GM20431 (cell line): ENCODE results near the gene AGBL3.
"Not testable (repeated sequence)": the region's sequence is repeated elsewhere in the genome, so short reads cannot be mapped to it uniquely, and the experiment has no call there.

Experiments used
- in situ Hi-C: fragments of 300-500 bp; cut with MseI, MboI; formaldehyde crosslinking; loops from one replicate; pipeline ENCODE4 v1.15.0; 2020; ENCODE audit warnings: low sequenced_read_pairs; ENCODE audit not compliant: unreplicated experiment

AGBL3 gene

DNA sequence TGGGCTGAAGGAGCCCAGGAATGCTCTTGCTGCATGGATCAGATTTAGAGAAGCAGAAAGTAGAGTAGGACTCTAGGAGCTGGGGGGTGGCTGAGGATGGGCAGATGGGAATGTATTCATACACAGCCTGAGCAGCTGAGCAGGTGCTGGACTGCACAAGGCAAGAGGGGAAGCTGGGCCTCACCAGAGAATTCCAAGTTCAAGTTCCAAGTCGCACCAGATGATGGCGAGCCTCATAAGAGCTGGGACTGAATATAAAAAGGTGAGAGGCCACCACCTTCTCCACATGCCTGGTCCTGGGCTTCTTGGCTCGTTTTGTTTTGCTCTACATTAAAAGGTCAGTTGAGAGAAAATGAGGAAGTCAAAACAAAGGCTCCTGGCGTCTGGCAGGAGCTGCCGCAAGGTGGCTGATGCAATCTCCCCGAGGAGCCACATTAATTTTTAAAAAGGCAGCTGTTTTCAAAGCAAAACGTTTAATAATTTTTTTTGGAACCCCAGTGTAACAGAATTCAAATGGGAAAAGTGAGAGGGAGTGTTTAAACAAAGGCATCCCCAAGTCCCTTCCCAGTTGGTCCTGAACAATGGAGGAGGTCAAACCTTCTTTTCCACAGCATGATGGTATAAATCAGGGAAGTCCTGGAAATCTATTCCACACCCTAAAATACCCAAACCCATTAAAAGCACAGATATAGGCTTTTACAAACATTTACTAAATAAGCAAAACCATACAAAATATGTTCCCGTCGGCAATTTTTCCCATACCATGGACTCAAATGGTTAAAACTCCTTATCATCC, 174.7 kb downstream of the AGBL3 start:
- in situ Hi-C loops, result no loop called here

GRCh38 chr7:135161669-135162068, 175.4 kb downstream of the AGBL3 start:
- in situ Hi-C loops, result no loop called here

DNA sequence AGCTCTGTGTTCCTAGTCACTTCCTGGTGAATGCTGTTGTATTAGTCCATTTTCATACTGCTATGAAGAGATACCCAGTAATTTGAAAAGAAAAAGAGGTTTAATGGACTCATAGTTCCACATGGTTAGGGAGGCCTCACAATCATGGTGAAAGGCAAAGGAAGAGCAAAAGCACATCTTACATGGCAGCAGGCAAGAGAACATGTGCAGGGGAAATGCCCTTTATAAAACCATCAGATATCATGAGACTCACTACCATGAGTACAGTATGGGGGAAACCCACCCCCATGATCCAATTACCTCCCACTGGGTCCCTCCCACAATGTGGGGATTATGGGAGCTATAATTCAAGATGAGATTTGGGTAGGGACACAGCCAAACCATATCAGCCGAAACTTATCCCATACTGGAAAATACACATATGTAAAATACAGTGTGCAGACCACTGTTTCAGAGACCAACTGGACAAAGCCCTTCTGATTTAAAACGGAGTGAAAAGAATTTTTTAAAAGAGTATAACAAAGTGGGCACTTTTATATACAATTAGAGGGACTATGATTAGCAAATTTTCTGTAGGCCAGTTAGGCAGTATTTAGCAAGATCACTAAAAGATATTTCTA, 176.2 kb downstream of the AGBL3 start:
- in situ Hi-C loops, result no loop called here

DNA sequence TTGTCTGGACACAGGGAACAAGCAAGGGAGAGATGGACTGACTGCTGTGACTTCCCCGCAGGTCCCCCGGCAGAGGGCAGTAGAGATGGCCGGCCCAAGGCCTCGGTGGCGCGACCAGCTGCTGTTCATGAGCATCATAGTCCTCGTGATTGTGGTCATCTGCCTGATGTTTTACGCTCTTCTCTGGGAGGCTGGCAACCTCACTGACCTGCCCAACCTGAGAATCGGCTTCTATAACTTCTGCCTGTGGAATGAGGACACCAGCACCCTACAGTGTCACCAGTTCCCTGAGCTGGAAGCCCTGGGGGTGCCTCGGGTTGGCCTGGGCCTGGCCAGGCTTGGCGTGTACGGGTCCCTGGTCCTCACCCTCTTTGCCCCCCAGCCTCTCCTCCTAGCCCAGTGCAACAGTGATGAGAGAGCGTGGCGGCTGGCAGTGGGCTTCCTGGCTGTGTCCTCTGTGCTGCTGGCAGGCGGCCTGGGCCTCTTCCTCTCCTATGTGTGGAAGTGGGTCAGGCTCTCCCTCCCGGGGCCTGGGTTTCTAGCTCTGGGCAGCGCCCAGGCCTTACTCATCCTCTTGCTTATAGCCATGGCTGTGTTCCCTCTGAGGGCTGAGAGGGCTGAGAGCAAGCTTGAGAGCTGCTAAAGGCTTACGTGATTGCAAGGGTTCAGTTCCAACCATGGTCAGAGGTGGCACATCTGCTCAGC, 178.2 kb downstream of the AGBL3 start:
- in situ Hi-C loops, result no loop called here

- in situ Hi-C loops, result no loop called here
These were observed 179.6 kb downstream of the AGBL3 start for GRCh38 chr7:135165862-135166261.

DNA sequence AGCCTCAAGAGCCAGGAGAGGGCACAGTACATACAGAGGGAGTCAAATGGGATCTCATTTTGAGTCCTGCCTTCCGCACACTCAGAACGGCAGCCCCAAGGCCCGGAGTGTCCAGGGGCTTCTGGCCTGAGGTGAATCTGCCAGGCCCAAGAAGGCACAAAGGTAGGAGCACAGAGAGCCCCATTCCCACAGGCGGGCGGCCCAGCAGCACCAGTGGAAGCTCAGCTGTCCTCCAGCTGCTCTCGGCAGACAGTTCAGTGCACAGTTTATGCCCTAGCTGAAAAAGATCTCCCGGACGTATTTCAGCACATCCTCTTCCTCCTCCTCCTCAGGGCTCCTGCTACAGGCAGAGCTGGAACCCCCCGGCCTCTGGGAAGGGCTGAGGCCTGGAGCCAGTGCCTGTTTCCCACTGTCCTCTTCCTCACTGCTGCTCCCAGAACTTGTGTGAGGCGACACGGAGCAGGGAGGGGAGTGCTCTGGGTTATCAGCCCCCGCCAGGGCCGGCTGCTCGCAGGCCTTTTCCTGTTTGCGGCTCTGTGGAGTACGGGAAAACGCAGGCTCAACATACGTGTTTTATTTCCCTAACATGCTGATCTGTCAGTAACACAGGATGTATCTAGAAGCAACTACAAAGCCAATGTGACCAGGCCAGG, 180.2 kb downstream of the AGBL3 start:
- in situ Hi-C loops, result no loop called here

DNA sequence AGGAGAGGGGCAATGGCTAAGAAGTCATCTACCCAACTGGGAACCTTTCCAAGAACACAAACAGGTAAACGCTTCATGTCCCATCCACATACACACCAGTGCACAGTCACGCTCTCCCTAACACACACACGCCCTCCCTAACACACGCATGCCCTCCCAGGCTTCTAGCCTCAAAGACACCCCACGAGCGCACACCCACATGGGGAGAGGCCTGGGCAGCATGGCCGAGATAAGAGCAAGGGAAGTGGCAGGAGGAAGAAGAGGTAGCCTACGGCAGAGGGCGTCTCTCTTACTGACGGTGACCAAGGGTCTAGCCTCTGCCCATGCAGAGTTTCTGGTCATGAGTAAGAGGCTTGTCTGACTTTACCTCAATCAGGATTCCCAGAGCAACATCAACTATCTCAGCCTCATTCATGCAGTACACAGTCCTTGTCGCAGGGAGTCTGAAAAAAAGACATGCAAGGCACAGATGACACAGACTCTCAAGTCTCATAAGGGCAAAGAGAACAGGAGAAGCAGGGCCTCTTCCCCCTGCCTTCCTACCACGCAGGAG, 181.1 kb downstream of the AGBL3 start:
- in situ Hi-C loops, result no loop called here

GRCh38 chr7:135168001-135168400, 181.7 kb downstream of the AGBL3 start:
- in situ Hi-C loops, result no loop called here

DNA sequence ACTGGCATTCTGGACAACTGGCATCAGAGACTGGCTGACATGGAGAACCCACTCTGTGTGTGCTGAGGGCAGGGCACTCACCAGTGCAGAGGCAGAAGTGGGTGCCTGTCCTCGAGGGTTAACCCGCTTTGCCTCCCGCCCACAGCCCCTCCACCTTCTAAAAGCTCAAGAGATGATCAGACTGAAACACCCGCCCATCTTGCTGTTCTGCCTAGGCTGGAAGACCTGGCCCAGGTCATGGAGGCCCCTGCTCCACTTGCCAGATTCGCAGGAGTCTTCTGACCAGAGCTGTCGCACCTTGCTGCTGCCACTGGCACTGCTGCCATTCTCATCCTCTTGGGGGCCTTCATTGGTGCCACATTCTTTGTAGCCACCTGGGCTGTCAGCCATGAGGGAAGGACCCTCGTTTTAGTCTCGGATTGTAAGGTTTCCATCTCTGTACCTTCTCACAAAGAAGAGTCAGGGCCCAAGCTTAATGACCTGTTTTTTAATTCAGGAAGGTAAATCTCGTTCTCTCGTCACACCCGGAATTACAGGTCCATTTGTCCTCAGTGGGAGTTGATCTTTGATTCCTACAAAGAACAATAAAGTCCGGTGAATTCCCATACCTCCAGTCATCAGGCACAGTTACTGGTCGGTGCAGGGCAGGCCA, 182.3 kb downstream of the AGBL3 start:
- in situ Hi-C loops, result no loop called here

DNA sequence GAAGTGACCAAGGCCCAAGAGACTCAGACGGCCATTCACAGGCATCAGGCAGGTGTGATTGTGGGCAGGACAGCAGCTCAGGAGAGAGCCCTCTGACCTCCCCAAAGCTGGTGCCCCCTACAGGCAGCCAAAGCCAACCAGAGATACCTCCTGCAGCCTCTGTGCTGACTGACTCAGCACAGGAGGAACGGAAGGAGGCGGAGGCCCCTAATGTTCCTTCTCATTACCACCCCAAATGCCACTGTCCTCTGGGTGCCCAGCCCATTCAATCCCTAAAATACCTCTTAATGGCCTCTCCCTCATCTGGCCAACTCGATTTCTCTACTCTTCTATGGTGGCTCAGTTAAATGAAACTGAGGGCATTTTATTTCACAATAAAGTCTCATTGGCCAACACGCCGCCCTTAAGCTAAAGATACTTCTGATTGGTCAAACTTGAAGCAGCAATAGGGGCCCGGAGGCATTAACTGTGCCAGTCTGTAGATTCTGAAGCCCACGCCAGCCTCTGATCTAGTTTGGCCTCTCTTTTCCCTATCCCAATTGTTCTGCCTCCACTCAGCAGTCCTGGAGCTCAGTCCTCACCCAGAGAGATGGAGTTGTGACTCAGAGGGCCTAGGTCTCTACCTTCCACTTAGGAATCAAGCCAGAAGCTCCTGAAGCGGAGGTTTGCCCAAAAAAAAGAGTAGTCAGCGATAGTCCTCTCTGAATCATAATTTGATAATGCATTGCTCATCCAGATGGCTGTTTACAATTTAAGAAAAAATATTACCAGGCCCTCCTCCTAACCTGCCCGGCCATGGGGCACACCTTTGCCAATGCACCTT, 183.0 kb downstream of the AGBL3 start:
- in situ Hi-C loops, result no loop called here

DNA sequence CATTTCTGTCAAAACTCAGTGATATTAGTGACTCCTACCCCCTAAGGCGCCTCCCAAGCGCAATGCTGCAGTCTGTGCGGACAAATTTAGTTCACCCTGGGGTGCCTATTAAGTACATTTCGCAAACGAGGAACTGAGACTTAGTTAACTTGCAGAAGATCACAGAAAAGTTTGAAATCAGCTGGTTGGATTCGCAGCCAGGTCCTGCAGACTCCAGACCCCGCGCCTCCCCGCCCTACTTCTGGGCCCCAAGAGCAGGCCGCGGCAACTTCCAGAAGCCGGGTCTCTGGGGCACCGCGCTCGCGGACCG, 183.6 kb downstream of the AGBL3 start:
- in situ Hi-C loops, result no loop called here

DNA sequence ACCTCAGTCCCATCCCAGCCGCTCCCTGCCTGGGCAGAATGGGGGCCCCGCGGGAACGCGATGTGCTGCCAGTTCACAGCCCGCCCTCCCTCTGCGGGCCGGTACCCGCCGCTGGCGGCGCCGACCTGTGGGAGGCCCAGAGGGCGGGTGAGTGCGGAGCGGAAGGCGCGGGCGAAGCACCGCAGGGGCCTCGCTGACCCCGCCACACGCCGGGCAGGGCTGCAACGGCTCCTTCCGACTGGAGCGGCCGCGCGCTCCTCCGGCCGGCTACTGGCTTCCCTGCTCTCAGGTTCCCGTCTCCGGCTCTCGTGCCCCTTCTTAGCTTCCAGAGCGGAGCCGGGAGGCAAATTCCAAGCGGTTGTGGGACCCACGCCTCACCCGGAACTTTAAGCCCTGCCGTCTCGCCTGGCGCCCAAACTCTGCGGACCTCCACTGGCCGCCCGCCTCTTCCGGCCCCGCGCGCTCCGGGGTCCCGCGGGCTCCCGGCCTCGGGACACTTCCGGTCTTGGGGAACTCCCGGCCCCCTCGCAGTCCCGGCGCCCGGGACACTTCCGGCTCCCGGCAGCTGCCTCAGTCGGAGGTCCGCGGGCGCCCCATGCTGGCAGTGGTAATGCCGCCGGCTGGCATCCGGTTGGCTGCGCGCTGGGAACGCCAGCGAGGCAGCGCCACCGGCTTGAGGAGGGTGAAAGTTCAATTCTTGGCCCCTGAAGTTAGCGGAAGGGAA, 184.1 kb downstream of the AGBL3 start, which contains the start of gene CYREN:
CYREN (minus strand) TSS at position 434 of the 724 bp plus-strand sequence. CDS start 1,785 bp downstream, outside the sequence.
- in situ Hi-C loops, result no loop called here

DNA sequence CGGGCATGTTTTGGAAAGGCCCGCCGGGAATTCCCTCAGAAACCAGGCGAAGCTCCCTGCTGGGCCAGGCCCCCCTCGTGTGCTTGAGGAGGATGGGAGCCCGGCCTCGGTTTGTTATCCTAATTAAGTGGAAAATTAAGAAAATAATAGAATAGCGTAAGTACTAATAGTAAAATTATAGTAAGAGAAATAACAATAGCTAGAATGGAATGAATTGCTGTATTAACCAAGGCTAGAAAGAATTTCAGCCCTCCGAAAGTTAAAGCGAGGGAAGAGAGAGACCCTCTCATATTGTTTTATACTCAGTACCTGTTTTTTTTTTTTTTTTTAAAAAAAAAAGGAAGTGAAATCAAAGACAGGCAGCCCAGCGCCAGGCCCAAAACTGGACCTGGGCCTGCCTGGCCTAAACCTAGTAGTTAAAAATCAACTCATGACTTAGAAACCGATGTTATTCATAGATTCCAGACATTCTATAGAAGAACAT, 184.7 kb downstream of the AGBL3 start:
- in situ Hi-C loops, result not testable (repeated sequence)

GRCh38 chr7:135171581-135172291, 185.4 kb downstream of the AGBL3 start:
- in situ Hi-C loops, result not testable (repeated sequence)

- in situ Hi-C loops, result not testable (repeated sequence)
These were observed 187.6 kb downstream of the AGBL3 start for GRCh38 chr7:135173916-135174315.

- in situ Hi-C loops, result loop anchor here (25.0 kb wide), 1 partner anchor 538 kb away; the partner anchor contains the start of gene BPGM
These were observed 188.6 kb downstream of the AGBL3 start for GRCh38 chr7:135174941-135175340.

GRCh38 chr7:135175931-135176330, 189.6 kb downstream of the AGBL3 start:
- in situ Hi-C loops, result loop anchor here (25.0 kb wide), 1 partner anchor 539 kb away; the partner anchor contains the start of gene BPGM
